Liver (tissue), 9 donors: ENCODE measurements around the gene CENPX. TPM values are rescaled to one million over a fixed set of nuclear protein-coding genes. Genes with fewer than 3 reads are reported as not detected.

ENCODE experiments used
- DNase-seq: peaks from one replicate; pipeline ENCODE4 v3.0.0-alpha.2; 2017; ENCODE audit warnings: low spot score
- H3K27ac ChIP-seq, 2 donors: one replicate each; pipeline ENCODE4 v1.7.0; 2013; ENCODE audit warnings: inconsistent platforms in 2 of 2, low read length in 2 of 2, control low read depth in 1 of 2, low read depth in 1 of 2, mild to moderate bottlenecking in 1 of 2
- H3K27me3 ChIP-seq, 4 donors: one replicate each; pipeline versions ENCODE4 v1.6.1 to v1.7.0; 2013; ENCODE audit warnings: low read length in 3 of 4, inconsistent platforms in 1 of 4, mild to moderate bottlenecking in 1 of 4, moderate library complexity in 1 of 4; ENCODE audit not compliant: control insufficient read depth in 4 of 4, insufficient read depth in 4 of 4
- H3K36me3 ChIP-seq, 4 donors: one replicate each; pipeline versions ENCODE4 v1.6.1 to v1.7.0; 2013; ENCODE audit warnings: low read length in 3 of 4, mild to moderate bottlenecking in 3 of 4, low read depth in 1 of 4, moderate library complexity in 1 of 4; ENCODE audit not compliant: control insufficient read depth in 4 of 4, insufficient read depth in 3 of 4
- H3K4me1 ChIP-seq, 4 donors: one replicate each; pipeline versions ENCODE4 v1.6.1 to v1.7.0; 2013; ENCODE audit warnings: low read length in 3 of 4, mild to moderate bottlenecking in 3 of 4, moderate library complexity in 1 of 4; ENCODE audit not compliant: control insufficient read depth in 4 of 4, insufficient read depth in 4 of 4
- H3K4me3 ChIP-seq, 3 donors: one replicate each; pipeline versions ENCODE4 v1.6.1 to v1.7.0; 2013; ENCODE audit warnings: low read length in 3 of 3, control low read depth in 1 of 3, low read depth in 1 of 3, mild to moderate bottlenecking in 1 of 3
- H3K9ac ChIP-seq, 2 donors: one replicate each; pipeline ENCODE4 v1.7.0; 2013; ENCODE audit warnings: low read length in 2 of 2, mild to moderate bottlenecking in 2 of 2, moderate library complexity in 2 of 2, control low read depth in 1 of 2, low read depth in 1 of 2
- H3K9me3 ChIP-seq, 4 donors: one replicate each; pipeline versions ENCODE4 v1.6.1 to v1.7.0; 2013; ENCODE audit warnings: low read length in 3 of 4; ENCODE audit not compliant: control insufficient read depth in 4 of 4
- EGR1 ChIP-seq, 2 donors: IDR thresholded peaks; 2 replicates each; pipeline ENCODE4 v1.6.1; 2016 to 2018; ENCODE audit warnings: antibody characterized with exemption in 2 of 2, low read depth in 2 of 2
- FOXA1 ChIP-seq: IDR thresholded peaks from 2 replicates; pipeline ENCODE4 v1.6.1; 2016; ENCODE audit warnings: antibody characterized with exemption
- FOXA2 ChIP-seq: IDR thresholded peaks from 2 replicates; pipeline ENCODE4 v1.6.1; 2016; ENCODE audit warnings: antibody characterized with exemption
- GABPA ChIP-seq, 2 donors: IDR thresholded peaks in 1 of 2; conservative IDR thresholded peaks in 1 of 2; 2 replicates each; pipeline ENCODE4 v1.6.1; 2016; ENCODE audit warnings: antibody characterized with exemption in 2 of 2, mild to moderate bottlenecking in 1 of 2, moderate library complexity in 1 of 2
- HNF4A ChIP-seq, 2 donors: conservative IDR thresholded peaks; 2 replicates each; pipeline ENCODE4 v1.6.1; 2016; ENCODE audit warnings: antibody characterized with exemption in 2 of 2, mild to moderate bottlenecking in 2 of 2
- HNF4G ChIP-seq: IDR thresholded peaks from 2 replicates; pipeline ENCODE4 v1.6.1; 2016; ENCODE audit warnings: antibody characterized with exemption
- JUND ChIP-seq, 2 donors: IDR thresholded peaks; 2 replicates each; pipeline ENCODE4 v1.6.1; 2016; ENCODE audit warnings: antibody characterized with exemption in 2 of 2
- NR2F2 ChIP-seq: IDR thresholded peaks from 2 replicates; pipeline ENCODE4 v1.6.1; 2016; ENCODE audit warnings: antibody characterized with exemption
- RAD21 ChIP-seq, 2 donors: IDR thresholded peaks; 2 replicates each; pipeline ENCODE4 v1.6.1; 2016; ENCODE audit warnings: antibody characterized with exemption in 2 of 2, mild to moderate bottlenecking in 2 of 2
- RXRA ChIP-seq, 2 donors: IDR thresholded peaks; 2 replicates each; pipeline ENCODE4 v1.6.1; 2017 to 2018; ENCODE audit warnings: antibody characterized with exemption in 2 of 2, mild to moderate bottlenecking in 1 of 2
- SP1 ChIP-seq: IDR thresholded peaks from 2 replicates; pipeline ENCODE4 v1.6.1; 2018; ENCODE audit warnings: antibody characterized with exemption, mild to moderate bottlenecking
- TAF1 ChIP-seq: conservative IDR thresholded peaks from 2 replicates; pipeline ENCODE4 v1.6.1; 2016; ENCODE audit warnings: antibody characterized with exemption, mild to moderate bottlenecking
- YY1 ChIP-seq: IDR thresholded peaks from 2 replicates; pipeline ENCODE4 v1.6.1; 2016; ENCODE audit warnings: antibody characterized with exemption, mild to moderate bottlenecking
- WGBS: extraction: QIAGEN DNeasy Blood & Tissue Kit; methylation state at CpG from one replicate; pipeline ENCODE4 v1.1.7; 2013; 5-methylcytosine and 5-hydroxymethylcytosine counted together
- polyA plus RNA-seq, 2 donors: library from polyadenylated mRNA; stranded (reverse) in 1 of 2; unstranded in 1 of 2; fragments of 200-250 nt in 1 of 2; fragments of >200 nt in 1 of 2; fragmentation: Nextera tagmentation in 1 of 2; extraction: Ambion mirVana in 1 of 2; gene quantifications; one replicate each; pipeline versions ENCODE4 v1.2.1 to v1.2.3, GENCODE V29; 2013 to 2015
- total RNA-seq, 2 donors: library from RNA; depleted of rRNA; stranded (reverse); fragments of >200 nt; gene quantifications; one replicate each; pipeline ENCODE4 v1.2.3, GENCODE V29; 2014
- TF ChIP-seq, protein P1 (sequence below): IDR thresholded peaks from 2 replicates; pipeline ENCODE4 v1.6.1; 2016; ENCODE audit warnings: antibody characterized with exemption
- TF ChIP-seq, protein P2 (sequence below): IDR thresholded peaks from 2 replicates; pipeline ENCODE4 v1.6.1; 2016; ENCODE audit warnings: antibody characterized with exemption, mild to moderate bottlenecking
- TF ChIP-seq, protein P3 (sequence below): IDR thresholded peaks from 2 replicates; pipeline ENCODE4 v1.6.1; 2016; ENCODE audit warnings: antibody characterized with exemption
- TF ChIP-seq, protein P4 (sequence below): IDR thresholded peaks from 2 replicates; pipeline ENCODE4 v1.6.1; 2016; ENCODE audit warnings: antibody characterized with exemption
- TF ChIP-seq, protein P5 (sequence below): fragments of 150-350 bp; IDR thresholded peaks from 2 replicates; pipeline ENCODE4 v1.5.1; 2017; ENCODE audit warnings: improper control_type of control experiment, low read depth, low read length; ENCODE audit not compliant: missing input control
- donor health status: healthy.
- donor health status: healthy.
- donor health status: healthy.
- donor health status: healthy.
- donor health status: healthy.

Gene CENPX
- total and polyA plus RNA-seq, 4 donors = 22.5 to 83.9 (median 44.9) TPM

DNA sequence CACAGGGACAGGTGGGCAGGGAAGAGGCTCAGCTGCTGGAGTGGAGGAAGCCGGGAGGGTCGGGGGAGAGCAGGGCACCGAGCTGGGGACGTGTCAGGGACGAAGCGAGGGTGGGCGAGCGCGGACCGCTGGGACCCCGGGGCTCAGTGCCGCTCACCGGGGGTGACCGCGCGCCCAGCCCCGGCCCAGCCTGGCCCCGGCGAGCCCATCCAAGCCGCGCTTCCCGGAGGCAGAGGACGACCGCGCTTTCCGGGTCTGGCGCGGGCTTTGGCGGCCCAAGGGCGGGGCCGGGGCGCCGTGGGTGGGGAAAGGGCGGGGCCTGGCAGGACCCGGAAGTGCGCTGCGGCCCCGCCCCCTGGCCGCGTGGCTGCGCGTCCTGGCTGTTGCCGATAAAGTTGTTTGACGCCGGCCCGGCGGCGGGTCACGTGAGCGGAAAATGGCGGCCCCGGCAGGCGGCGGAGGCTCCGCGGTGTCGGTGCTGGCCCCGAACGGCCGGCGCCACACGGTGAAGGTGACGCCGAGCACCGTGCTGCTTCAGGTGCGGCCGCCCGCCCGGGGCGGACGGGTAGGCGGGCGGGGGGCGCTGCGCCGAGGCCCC, 45.4 kb downstream of the CENPX start, which contains the start of gene ASPSCR1:
TSS of gene ASPSCR1 (plus strand) at position 419 of the 598 bp plus-strand sequence. CDS start at position 437, 18 bp downstream.
- H3K36me3 ChIP-seq = peaks cover 0 to 3% (median 0%) of the 10 kb centered on the region in 4 donors
- peak within 1 kb of the TSS; percentile 81 to 91 (median 85) for H3K4me3 ChIP-seq
- H3K9me3 ChIP-seq = peaks cover 0 to 2% (median 0%) of the 10 kb centered on the region in 4 donors
- DNase-seq = peak; percentile 92
- no peaks in the 10 kb centered on the region for H3K27me3 ChIP-seq
- peak within 1 kb of the TSS; percentile 89 to 96 for H3K27ac ChIP-seq
- TF ChIP-seq GABPA (IDR thresholded peaks at IDR 0.05 in 1 of 2, conservative IDR thresholded peaks at IDR 0.05 in 1 of 2) = peak in 1 of 2 donors; percentile 64
- no peak for TF ChIP-seq HNF4G
- no peak for TF ChIP-seq HNF4A (conservative IDR thresholded peaks at IDR 0.05)
- no peak for TF ChIP-seq TAF1
- TF ChIP-seq RAD21 (IDR thresholded peaks at IDR 0.05) = no peak
- TF ChIP-seq SP1 = peak; percentile 22
- TF ChIP-seq, protein P1, sequence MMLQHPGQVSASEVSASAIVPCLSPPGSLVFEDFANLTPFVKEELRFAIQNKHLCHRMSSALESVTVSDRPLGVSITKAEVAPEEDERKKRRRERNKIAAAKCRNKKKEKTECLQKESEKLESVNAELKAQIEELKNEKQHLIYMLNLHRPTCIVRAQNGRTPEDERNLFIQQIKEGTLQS = no peak
- TF ChIP-seq NR2F2 = no peak
- no peak for TF ChIP-seq FOXA2
- TF ChIP-seq JUND (IDR thresholded peaks at IDR 0.05) = no peak
- peak in 1 of 2 donors; percentile 29 for TF ChIP-seq EGR1 (IDR thresholded peaks at IDR 0.05; ENCODE audit: low read depth in 2 of 2)
- TF ChIP-seq, protein P2, sequence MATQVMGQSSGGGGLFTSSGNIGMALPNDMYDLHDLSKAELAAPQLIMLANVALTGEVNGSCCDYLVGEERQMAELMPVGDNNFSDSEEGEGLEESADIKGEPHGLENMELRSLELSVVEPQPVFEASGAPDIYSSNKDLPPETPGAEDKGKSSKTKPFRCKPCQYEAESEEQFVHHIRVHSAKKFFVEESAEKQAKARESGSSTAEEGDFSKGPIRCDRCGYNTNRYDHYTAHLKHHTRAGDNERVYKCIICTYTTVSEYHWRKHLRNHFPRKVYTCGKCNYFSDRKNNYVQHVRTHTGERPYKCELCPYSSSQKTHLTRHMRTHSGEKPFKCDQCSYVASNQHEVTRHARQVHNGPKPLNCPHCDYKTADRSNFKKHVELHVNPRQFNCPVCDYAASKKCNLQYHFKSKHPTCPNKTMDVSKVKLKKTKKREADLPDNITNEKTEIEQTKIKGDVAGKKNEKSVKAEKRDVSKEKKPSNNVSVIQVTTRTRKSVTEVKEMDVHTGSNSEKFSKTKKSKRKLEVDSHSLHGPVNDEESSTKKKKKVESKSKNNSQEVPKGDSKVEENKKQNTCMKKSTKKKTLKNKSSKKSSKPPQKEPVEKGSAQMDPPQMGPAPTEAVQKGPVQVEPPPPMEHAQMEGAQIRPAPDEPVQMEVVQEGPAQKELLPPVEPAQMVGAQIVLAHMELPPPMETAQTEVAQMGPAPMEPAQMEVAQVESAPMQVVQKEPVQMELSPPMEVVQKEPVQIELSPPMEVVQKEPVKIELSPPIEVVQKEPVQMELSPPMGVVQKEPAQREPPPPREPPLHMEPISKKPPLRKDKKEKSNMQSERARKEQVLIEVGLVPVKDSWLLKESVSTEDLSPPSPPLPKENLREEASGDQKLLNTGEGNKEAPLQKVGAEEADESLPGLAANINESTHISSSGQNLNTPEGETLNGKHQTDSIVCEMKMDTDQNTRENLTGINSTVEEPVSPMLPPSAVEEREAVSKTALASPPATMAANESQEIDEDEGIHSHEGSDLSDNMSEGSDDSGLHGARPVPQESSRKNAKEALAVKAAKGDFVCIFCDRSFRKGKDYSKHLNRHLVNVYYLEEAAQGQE = no peak
- TF ChIP-seq FOXA1 = no peak
- TF ChIP-seq, protein P3, sequence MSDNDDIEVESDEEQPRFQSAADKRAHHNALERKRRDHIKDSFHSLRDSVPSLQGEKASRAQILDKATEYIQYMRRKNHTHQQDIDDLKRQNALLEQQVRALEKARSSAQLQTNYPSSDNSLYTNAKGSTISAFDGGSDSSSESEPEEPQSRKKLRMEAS = no peak
- peak; percentile 73 for TF ChIP-seq YY1
- TF ChIP-seq, protein P4, sequence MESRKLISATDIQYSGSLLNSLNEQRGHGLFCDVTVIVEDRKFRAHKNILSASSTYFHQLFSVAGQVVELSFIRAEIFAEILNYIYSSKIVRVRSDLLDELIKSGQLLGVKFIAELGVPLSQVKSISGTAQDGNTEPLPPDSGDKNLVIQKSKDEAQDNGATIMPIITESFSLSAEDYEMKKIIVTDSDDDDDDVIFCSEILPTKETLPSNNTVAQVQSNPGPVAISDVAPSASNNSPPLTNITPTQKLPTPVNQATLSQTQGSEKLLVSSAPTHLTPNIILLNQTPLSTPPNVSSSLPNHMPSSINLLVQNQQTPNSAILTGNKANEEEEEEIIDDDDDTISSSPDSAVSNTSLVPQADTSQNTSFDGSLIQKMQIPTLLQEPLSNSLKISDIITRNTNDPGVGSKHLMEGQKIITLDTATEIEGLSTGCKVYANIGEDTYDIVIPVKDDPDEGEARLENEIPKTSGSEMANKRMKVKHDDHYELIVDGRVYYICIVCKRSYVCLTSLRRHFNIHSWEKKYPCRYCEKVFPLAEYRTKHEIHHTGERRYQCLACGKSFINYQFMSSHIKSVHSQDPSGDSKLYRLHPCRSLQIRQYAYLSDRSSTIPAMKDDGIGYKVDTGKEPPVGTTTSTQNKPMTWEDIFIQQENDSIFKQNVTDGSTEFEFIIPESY = no peak
- TF ChIP-seq, protein P5, sequence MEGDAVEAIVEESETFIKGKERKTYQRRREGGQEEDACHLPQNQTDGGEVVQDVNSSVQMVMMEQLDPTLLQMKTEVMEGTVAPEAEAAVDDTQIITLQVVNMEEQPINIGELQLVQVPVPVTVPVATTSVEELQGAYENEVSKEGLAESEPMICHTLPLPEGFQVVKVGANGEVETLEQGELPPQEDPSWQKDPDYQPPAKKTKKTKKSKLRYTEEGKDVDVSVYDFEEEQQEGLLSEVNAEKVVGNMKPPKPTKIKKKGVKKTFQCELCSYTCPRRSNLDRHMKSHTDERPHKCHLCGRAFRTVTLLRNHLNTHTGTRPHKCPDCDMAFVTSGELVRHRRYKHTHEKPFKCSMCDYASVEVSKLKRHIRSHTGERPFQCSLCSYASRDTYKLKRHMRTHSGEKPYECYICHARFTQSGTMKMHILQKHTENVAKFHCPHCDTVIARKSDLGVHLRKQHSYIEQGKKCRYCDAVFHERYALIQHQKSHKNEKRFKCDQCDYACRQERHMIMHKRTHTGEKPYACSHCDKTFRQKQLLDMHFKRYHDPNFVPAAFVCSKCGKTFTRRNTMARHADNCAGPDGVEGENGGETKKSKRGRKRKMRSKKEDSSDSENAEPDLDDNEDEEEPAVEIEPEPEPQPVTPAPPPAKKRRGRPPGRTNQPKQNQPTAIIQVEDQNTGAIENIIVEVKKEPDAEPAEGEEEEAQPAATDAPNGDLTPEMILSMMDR = no peak
- TF ChIP-seq RXRA (IDR thresholded peaks at IDR 0.05) = no peak
- H3K9ac ChIP-seq = peak within 1 kb of the TSS; percentile 73 to 88
- WGBS = under 1% methylated on average over 76 of the region's 76 CpGs
- peaks cover 6 to 27% (median 21%) of the 10 kb centered on the region in 4 donors for H3K4me1 ChIP-seq
